ENCODE results near the gene ITGBL1.

The ITGBL1 gene, protein sequence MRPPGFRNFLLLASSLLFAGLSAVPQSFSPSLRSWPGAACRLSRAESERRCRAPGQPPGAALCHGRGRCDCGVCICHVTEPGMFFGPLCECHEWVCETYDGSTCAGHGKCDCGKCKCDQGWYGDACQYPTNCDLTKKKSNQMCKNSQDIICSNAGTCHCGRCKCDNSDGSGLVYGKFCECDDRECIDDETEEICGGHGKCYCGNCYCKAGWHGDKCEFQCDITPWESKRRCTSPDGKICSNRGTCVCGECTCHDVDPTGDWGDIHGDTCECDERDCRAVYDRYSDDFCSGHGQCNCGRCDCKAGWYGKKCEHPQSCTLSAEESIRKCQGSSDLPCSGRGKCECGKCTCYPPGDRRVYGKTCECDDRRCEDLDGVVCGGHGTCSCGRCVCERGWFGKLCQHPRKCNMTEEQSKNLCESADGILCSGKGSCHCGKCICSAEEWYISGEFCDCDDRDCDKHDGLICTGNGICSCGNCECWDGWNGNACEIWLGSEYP

DNA sequence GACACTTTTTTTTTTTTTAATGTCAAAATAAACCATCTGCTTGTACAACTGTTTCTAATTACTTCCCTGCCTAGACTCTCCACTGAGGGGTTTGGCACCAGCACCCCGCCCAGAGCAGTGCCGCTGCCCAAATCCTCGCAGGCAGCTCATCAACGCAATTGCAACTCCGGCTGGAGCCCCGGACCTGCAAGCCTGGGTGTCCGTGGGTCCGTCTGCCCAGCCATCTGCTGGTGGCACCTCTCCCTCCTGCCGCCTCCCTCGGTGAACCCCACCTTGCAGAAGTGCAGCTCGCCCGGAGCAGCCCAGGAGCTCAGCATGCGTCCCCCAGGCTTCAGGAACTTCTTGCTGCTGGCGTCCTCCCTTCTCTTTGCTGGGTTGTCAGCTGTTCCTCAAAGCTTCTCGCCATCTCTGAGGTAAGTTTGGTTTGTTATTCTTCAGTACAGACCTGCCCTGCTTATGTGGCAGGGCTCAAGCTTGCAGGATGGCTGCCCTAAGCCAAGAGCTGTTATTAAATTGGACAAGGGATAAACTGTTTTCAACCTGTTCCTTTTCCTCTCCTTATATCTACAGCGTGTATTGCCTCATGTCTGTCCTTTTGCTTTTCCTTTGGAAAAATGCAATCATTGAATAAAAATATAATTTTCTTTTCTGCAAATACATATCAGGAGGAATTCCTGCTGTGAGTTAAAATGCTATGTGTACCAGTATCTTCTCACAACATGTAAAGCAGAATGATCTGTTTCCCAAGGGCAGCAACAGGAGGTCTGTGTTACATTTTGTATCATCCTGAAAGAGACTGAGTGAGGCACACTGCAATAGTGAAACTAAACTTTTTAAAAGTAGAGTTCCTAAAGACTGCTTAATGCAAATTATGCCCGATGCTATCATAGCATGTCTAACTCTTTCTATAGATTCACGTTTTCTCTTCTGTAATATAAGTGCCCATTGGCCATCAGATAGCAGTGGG is at the start of gene ITGBL1:
ITGBL1 (plus strand) TSS at position 157 of the 967 bp plus-strand sequence; CDS start at position 316, 159 bp downstream.
- no peak for DNase-seq (ENCODE audit: low read depth)

GRCh38 chr13:101406791-101407190 is 45.7 kb upstream of the ITGBL1 start:
- no peak for DNase-seq (ENCODE audit: low read depth)

DNA sequence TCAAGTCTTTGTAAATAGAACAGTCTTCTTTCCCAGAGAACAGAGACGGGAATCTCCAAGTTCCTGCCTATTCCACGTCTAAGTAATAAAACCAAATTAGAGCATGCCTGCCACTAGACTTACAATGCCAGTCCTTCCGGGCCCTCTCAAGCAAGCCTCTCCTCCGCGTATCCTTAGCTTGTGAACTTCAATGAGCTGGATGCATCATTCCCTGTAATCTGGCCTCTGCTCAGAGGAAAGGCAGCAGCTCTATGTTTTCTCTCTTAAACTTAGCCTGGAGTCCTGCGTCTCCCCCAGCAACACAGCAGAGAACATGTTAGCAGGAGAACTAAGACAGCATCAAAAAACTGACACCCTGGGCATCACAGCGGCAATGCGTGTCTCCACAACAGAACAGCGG is 44.3 kb upstream of the ITGBL1 start:
- no peak for DNase-seq (ENCODE audit: low read depth)

DNA sequence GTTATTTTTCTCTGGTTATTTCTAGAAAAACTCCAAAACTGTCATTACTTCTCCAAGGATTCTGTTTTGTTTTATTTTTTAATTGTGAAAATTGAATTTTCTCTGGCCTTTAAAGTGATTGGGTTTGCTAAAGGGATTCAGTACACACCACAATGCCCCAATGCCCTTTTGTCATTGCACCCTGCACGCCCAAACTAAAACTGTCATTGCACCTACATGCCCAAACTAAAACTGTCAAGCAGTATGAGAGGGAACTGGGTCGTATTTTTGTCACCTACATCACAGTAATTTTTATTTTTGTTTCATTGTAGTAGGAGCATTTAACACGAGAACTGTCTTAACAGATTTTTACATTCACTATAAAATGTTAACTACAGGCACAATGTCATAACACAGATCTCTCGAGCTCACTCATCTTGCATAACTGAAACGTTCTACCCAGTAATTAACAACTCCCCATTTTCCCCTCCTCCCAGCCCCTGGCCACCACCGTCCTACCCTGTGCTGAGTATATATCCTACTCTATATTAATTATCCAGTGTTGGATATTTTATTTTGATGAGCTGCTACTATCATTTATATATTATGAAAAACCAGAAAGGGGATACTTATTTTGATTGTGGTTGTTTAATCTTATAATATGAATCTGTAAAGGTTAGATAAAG is 43.4 kb upstream of the ITGBL1 start:
- DNase-seq (ENCODE audit: low read depth), result no peak

DNA sequence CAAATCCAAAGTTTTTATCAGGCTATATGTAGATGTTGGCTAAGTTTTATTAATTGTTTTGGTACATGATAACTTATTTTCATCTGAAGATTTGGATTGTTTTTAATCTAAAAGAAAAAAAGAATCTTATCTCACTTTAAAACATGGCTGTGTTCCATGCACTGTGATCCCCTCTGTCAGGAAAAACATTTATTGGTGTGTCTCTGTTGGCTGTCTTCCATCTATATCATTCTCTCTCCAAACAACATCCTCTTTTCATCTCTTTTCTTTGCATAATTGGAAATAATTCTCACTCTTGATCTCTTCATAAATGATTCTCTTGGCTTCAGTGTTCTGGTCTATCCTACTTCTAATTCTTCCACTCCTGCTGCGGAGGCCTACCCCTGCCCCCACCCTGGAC is 40.4 kb upstream of the ITGBL1 start:
- no peak for DNase-seq (ENCODE audit: low read depth)

DNA sequence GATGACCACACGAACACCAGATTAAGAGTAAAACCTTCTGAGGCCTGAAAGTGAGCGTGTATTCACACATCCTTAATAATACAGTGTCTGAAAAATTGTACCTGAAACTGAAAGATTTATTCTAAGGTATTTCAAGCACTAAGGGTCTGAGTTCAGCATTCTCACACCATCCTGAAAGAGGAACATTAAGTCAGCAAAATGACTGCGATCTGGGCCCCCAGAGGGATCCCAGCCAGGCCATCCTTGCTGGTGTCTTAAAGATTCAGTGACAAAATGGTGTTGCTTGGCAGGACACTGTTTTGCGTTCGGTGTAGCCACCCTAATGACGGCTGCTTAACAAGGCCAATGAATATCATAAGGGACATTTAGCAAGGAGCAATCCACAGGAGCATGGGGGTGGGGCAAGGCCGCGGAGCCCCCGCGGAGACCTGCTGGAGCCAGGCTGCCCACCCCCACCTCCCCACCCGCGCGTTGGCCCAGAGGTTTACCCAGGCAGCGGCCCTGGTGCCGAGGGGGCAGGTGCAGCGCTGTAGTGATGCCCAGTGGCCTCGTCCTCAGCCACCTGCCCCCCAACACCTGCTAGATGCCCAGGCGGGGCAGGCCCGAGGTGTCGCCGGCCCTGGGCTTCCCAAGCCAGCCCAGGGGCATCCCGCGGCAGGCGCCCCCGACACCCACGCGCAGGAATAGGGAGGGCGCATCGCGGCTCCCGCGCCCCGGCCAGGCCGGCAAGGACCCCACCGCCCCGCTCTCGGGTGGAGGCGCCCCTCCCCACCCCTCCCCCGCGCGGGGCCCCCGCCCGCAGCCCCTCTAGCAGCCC is 36.9 kb upstream of the ITGBL1 start:
- no peak for DNase-seq (ENCODE audit: low read depth)

DNA sequence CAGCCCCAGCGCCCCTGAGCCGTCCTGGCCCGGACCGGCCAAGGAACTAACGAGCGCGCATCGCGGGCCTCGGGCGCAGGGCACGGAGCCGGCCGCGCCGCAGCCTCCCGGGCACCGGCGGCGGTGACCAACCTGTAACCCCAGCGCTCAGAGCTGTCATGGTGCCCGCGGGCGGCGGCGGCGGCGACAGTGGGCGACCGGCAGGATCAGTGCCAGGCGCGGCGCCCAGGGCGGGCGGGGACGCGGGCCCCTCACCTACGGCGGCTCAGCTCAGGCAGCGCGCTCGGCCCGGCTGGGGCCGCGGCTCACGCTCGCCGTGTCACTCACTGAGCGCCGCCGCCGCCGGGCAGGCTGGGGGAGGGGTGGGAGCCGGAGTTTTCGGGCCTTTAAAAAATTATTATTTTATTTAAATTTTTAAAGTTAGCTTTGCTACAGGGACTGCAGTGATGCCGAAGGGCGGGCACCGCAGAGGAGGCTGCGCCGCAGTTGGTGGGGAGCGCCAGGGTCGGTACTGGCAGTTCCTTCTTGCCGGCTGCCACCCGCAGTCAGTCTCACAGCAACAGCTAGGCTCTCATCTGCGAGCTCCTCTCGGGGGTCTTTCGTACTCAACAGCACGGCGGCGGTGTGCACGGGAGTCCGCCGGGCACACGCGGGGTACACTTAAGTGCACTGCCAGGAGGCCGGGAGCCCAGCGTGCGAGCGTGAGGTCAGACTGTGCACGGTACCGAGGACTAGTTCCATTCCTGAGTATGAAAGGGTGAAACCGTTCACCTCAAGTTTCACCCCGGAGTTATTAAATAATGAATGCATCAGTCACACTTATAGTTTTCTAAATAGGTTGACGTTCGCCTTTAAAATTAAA is 36.1 kb upstream of the ITGBL1 start, which contains the start of gene NALCN:
NALCN (minus strand) TSS at position 328 of the 862 bp plus-strand sequence. CDS start 17,382 bp downstream, outside the sequence.
- no peak for DNase-seq (ENCODE audit: low read depth)

- no peak for DNase-seq (ENCODE audit: low read depth)
Measured at GRCh38 chr13:101417043-101417406, 35.5 kb upstream of the ITGBL1 start.

DNA sequence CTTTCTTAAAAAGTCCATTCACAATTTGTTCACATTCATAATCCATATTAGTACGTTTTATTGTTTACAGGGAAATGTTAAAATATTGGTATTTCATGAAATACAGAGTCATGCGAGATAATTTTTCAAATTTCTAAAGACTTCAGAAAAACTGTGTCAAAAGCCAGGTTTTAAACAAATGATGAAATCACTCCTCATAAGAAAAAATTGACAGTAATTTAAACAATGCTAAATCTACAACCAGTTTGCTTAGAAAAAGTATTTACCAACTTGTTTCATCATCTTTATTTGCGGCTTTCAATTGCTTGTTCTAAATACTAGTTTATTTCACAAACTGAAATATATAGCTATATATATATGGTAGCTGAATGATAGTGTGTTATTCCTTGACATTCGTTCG is 35.0 kb upstream of the ITGBL1 start:
- no peak for DNase-seq (ENCODE audit: low read depth)

DNA sequence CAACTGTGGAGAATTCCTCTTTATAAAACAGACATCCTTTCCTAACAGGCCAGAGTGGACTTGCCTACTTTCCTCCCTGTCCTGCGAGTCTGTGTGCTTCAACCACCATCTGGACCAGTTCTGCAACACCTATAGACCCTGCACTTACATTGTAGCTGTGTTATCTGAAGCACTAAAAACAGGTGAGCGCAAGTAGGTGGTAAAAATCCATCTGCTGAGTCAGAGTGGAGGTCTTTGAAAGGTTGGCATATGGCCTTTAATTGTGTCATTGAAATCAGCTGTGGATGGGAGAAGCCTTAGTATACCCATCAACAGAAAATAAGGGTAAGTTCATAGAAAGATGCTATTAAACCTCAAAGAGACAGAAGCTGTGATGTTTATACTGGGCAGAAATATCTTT is 28.6 kb upstream of the ITGBL1 start:
- DNase-seq (ENCODE audit: low read depth), result no peak

DNA sequence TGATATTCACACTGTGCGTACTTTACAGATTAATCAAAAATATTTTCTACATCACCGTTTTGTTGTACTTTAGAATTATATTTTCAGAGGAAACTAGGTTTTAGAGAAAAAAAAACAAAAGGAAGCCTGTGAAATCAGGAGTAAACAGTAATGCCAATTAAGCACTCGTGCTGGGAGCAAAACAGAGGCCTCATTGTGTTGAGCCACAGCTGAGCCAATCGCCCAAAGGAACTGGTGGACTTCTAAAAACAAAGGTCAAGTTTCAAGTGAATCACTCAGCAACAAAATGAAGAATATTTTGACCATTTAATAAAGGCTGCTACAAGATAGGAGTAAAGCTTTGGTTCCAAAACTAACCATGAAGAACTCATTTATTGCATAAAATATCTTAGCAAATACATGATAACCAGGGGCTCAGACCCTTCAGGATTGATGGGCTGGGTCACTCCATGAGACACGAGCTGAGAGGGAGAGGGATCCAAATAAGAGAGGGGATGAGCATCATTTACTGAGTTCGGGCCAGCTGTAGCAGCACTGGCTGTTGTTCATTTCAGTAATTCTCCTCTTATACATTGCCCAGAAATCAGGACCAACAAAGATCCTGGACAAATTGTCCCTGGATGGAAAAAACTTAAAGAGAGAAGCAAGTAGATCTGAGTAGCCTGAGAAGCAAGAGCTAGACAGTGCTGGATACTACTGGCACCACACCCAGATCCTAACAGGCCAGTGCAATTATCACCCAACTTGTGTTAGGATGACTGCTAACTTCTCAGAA is 27.9 kb upstream of the ITGBL1 start:
- DNase-seq (ENCODE audit: low read depth), result no peak

DNA sequence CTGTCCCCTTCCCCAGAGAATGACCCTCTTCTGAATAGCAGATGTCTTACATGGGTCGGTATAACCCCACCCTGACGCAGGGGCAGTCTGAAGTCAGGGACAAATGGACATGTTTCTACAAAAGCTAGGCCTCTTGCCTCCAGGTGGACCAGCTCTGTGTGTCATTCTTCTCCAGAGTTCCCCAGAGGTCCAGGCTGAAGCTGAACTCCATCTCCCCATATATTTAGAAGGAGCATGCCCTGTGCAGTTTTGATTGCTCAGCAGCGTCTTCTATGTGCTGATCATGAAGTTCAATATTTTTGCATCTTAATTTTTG is 27.4 kb upstream of the ITGBL1 start:
- no peak for DNase-seq (ENCODE audit: low read depth)

- DNase-seq (ENCODE audit: low read depth), result no peak
Measured at GRCh38 chr13:101425623-101426022, 26.9 kb upstream of the ITGBL1 start.

DNA sequence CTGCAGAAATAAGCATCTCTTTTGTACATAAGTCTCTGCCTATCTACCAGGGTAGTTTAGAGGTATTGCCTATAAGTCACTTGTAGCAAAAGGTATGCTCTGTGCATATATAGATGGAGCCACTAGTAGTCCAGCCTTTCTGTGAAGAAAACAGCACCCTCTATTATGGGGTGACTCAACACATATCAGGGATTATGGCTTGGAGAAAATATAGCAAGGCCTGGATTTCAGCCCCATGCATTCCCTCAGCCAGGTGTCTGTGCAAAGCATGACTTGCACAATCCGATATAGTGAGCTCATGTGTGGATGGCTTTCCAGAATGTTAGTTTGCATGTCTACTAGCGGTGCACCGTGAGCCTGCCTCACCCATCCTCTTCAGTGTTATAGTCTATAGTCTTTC is 22.7 kb upstream of the ITGBL1 start:
- DNase-seq (ENCODE audit: low read depth), result no peak

DNA sequence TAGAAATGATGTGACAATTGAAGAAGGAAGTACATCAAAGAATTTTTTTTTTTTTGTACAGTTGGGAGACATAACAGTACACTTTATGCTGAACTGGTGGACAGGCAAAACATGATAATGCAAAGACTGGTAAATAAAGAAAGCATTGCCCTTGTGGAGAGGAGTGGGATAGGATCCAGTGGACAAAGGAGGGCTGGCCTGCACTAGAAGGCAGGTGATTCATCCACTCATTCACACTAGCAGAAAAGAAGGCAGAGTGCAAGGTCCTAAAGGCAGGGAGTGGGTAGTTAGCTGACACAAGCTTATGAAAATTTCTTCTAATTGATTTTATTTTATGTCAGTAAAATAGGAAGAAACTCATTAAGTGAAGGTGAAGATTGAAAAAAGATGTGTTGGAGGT is 18.6 kb upstream of the ITGBL1 start:
- no peak for DNase-seq (ENCODE audit: low read depth)

GRCh38 chr13:101434486-101434885 is 18.0 kb upstream of the ITGBL1 start:
- no peak for DNase-seq (ENCODE audit: low read depth)

DNA sequence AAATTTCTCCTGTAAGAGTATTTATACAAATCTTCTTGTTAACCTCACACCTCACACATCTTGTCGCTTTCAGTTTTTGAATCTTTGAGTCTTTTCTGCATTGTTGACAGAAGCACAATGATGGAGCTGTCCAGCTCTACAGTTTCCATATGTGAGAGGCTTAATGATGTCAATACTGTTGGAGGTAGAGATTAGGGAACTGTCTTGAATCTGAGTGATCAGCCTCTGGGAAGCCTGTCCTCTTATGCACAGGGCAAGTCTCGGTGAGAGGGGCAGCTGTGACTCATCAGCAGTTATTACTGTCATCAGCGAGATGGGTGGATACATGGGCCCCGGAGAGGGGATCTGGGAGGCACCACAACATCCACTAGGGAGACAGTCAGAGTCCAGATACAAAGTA is 4.6 kb upstream of the ITGBL1 start:
- DNase-seq (ENCODE audit: low read depth), result no peak

DNA sequence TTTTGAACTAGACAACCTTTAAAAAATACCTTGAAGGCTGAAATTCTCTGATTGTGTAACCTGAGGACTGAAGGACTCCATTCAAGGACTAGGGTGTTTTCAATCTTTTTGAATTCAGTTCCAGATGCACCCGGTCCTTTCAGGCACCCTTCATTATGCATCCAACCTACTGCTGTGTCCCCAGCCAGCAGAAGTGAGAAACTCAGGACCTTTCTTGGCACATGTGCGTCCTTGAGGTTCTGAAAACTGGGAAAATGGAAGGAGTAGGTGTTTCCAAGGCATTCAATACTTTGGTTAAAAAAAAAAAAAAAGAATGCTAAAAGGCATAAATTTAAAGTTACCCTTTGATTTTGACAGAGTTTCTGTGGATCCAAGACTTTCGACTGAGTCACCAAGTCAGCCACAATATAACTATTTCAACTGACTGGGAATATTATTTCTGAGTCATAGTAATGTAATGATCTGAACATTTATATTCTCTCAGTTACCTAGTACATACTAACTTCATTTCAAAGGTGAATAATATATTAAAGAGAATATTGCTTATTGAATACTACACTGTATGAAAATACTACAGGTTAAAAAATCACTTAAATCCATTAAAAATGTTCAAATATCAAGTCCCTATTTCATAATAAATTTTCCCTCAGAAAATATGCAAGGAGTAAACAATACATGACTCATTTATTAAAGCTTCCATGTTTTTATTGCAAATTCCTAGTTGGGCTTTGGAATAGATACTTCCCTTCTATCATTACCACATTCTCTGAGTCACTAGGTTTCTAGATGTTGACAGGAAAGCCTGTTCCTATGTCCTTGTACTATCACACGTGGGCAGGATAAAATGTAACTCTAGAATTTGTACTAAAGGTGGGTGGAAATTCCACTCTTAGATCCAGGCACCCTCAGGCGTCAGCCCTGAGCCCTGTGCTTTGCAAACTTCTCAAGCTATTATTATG is 2.4 kb upstream of the ITGBL1 start:
- DNase-seq (ENCODE audit: low read depth), result no peak

DNA sequence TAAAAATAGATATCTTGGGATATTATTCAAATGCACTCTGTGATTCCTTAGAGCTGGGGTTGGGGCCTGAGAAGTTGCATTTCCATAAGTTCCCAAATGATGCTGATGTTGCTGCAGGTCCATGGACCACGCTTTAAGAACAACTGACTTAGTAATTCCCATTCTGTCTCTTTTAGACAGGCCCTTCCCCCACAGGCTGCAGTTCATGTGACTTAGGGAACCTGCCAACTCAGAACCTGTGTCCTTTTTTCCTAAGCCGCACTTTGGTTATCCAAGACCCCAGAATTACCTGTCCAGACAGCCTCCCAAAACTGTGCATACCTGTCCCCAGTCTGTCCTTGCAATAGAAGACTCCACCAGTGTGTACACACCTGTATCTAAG is 1.7 kb upstream of the ITGBL1 start:
- DNase-seq (ENCODE audit: low read depth), result no peak
